PC-3 (cell line): ENCODE data around the gene ZNF281.
"Not testable (repeated sequence)": the region's sequence is repeated elsewhere in the genome, so short reads cannot be mapped to it uniquely, and the experiment has no call there.

Experiments
- CTCF ChIP-seq: fragments of 300-600 bp; sonication (generic); conservative IDR thresholded peaks from 2 replicates; pipeline ENCODE4 v1.5.1; 2017; ENCODE audit warnings: antibody characterized with exemption, low read depth, mild to moderate bottlenecking, low read length
- EZH2 ChIP-seq: fragments of 300-600 bp; sonication (generic); IDR thresholded peaks from one replicate; pipeline ENCODE4 v1.6.1; 2017; ENCODE audit warnings: antibody characterized with exemption, mild to moderate bottlenecking, low read length; ENCODE audit not compliant: unreplicated experiment

GRCh38 chr1:200438413-200438812 lies 28.6 kb upstream of the ZNF281 start:
- TF ChIP-seq CTCF, EZH2: not testable (repeated sequence)
